Muscle of back (tissue), 11 donors: Measurements from ENCODE around the gene SPA17. TPM values are rescaled to one million over a fixed set of nuclear protein-coding genes. Genes with fewer than 3 reads are reported as not detected.

ENCODE experiments used
- DNase-seq, 3 donors: peaks; one replicate each; pipeline versions ENCODE4 v3.0.0 to v3.0.0-alpha.2; 2013
- polyA plus RNA-seq, 10 donors: library from polyadenylated mRNA; unstranded; fragments of 120-200 nt; gene quantifications; one replicate each; pipeline ENCODE4 v1.2.1, GENCODE V29; 2013; ENCODE audit not compliant: insufficient read length in 10 of 10

SPA17 gene
- polyA plus RNA-seq, 10 donors, result 2.7 to 5.5 (median 3.9) TPM

GRCh38 chr11:124722176-124722575, 48.5 kb downstream of the SPA17 start:
- no peak for DNase-seq

- DNase-seq, result no peak
These were observed 51.4 kb downstream of the SPA17 start for GRCh38 chr11:124724979-124725718.

GRCh38 chr11:124725719-124726105, 52.0 kb downstream of the SPA17 start:
- DNase-seq, result no peak

GRCh38 chr11:124727474-124727873, 53.8 kb downstream of the SPA17 start:
- no peak for DNase-seq

GRCh38 chr11:124728134-124728533, 54.4 kb downstream of the SPA17 start:
- DNase-seq, result no peak

GRCh38 chr11:124729571-124729970, 55.9 kb downstream of the SPA17 start:
- DNase-seq, result no peak

- no peak for DNase-seq
These were observed 58.5 kb downstream of the SPA17 start for GRCh38 chr11:124732230-124732629.

GRCh38 chr11:124736736-124737135, 63.0 kb downstream of the SPA17 start:
- DNase-seq, result no peak

GRCh38 chr11:124737638-124738305, 64.1 kb downstream of the SPA17 start:
- DNase-seq, result peak in 1 of 3 donors; percentile 41

- no peak for DNase-seq
These were observed 65.2 kb downstream of the SPA17 start for GRCh38 chr11:124738713-124739478.

GRCh38 chr11:124739479-124740276, 66.0 kb downstream of the SPA17 start, which contains the start of gene NRGN:
Gene NRGN (plus strand): TSS chr11:124739942. CDS start chr11:124740085, 143 bp downstream.
- DNase-seq, result peak; percentile 87 to 97 (median 93)

- DNase-seq, result no peak
These were observed 66.7 kb downstream of the SPA17 start for GRCh38 chr11:124740277-124740882.

- DNase-seq, result no peak
These were observed 68.9 kb downstream of the SPA17 start for GRCh38 chr11:124742555-124742954.

- DNase-seq, result no peak
These were observed 69.3 kb downstream of the SPA17 start for GRCh38 chr11:124743050-124743449.

- DNase-seq, result no peak
These were observed 71.6 kb downstream of the SPA17 start for GRCh38 chr11:124745270-124745834.

- DNase-seq, result peak in 1 of 3 donors; percentile 16
These were observed 72.3 kb downstream of the SPA17 start for GRCh38 chr11:124745835-124746620.

- DNase-seq, result peak in 1 of 3 donors; percentile 46
These were observed 73.0 kb downstream of the SPA17 start for GRCh38 chr11:124746621-124747243.
